IMR-90 (cell line): ENCODE measurements around the gene FBXL5. TPM values are rescaled to one million over a fixed set of nuclear protein-coding genes. Genes with fewer than 3 reads are reported as not detected.
A peak's percentile ranks its signal among the peaks of the same experiment; 100 is the strongest.

Experiments used
- ATAC-seq: fragments of 200-7000 bp; cut with Tn5 transposase; 2 replicates; pipeline ENCODE4 v1.9.1; 2020; ENCODE audit warnings: low read depth, mild to moderate bottlenecking, moderate library complexity
- BruUV-seq: library from RNA; stranded (reverse); fragments of 400-500 nt; replicated peaks from 2 replicates; lab custom pipeline; 2021; lab: Mats Ljungman, UMichigan
- CTCF ChIA-PET: fragments of 300-600 bp; formaldehyde crosslinking; extraction: SDS; loops from one replicate; lab custom pipeline; 2021; ENCODE audit warnings: antibody characterized with exemption; lab: Yijun Ruan, JAX
- POLR2A ChIA-PET: fragments of 300-600 bp; sonication (Branson Sonifier 250); formaldehyde crosslinking; loops from one replicate; lab custom pipeline; 2022; ENCODE audit warnings: antibody characterized with exemption; ENCODE audit not compliant: unreplicated experiment; lab: Charles Lee
- DNase-seq: peaks from one replicate; pipeline ENCODE4 v3.0.0; 2013
- H2AFZ ChIP-seq: replicated peaks from 2 replicates; pipeline ENCODE3; 2013; ENCODE audit warnings: low read length, mild to moderate bottlenecking; ENCODE audit not compliant: poor library complexity
- H2AK5ac ChIP-seq: 2 replicates; pipeline ENCODE4 v1.6.1; 2013; ENCODE audit warnings: low read depth, low read length, inconsistent platforms
- H2AK9ac ChIP-seq: replicated peaks from 2 replicates; pipeline ENCODE3; 2013; ENCODE audit warnings: mild to moderate bottlenecking, low read depth, low read length, moderate library complexity; ENCODE audit not compliant: poor library complexity
- H2BK120ac ChIP-seq: 2 replicates; pipeline ENCODE4 v1.6.1; 2013; ENCODE audit warnings: low read depth, low read length, inconsistent platforms
- H2BK15ac ChIP-seq: 3 replicates; pipeline ENCODE4 v1.6.1; 2013; ENCODE audit warnings: low read depth, low read length, inconsistent platforms
- H2BK20ac ChIP-seq: 2 replicates; pipeline ENCODE4 v1.6.1; 2013; ENCODE audit warnings: low read depth, mild to moderate bottlenecking, inconsistent platforms, low read length, moderate library complexity
- H2BK5ac ChIP-seq: 2 replicates; pipeline ENCODE4 v1.6.1; 2013; ENCODE audit warnings: mild to moderate bottlenecking, low read depth, low read length, inconsistent platforms; ENCODE audit not compliant: poor library complexity, severe bottlenecking
- H3K14ac ChIP-seq: replicated peaks from 2 replicates; pipeline ENCODE4 v1.6.1; 2013; ENCODE audit warnings: low read depth, low read length, inconsistent platforms
- H3K18ac ChIP-seq: 2 replicates; pipeline ENCODE4 v1.6.1; 2013; ENCODE audit warnings: low read depth, low read length, control low read depth
- H3K23ac ChIP-seq: 2 replicates; pipeline ENCODE4 v1.6.1; 2013; ENCODE audit warnings: low read depth, low read length, inconsistent platforms
- H3K27ac ChIP-seq: 2 replicates; pipeline ENCODE4 v1.5.1; 2013; ENCODE audit warnings: mild to moderate bottlenecking, control low read depth, low read length; ENCODE audit not compliant: insufficient read depth
- H3K27me3 ChIP-seq: 2 replicates; pipeline ENCODE4 v1.6.1; 2013; ENCODE audit warnings: low read length; ENCODE audit not compliant: control insufficient read depth, insufficient read depth
- H3K36me3 ChIP-seq: 2 replicates; pipeline ENCODE4 v1.6.1; 2013; ENCODE audit warnings: low read length, mixed read lengths; ENCODE audit not compliant: control insufficient read depth, insufficient read depth
- H3K4ac ChIP-seq: 2 replicates; pipeline ENCODE4 v1.6.1; 2013; ENCODE audit warnings: low read depth, low read length, inconsistent platforms
- H3K4me1 ChIP-seq: 2 replicates; pipeline ENCODE4 v1.6.1; 2013; ENCODE audit warnings: low read length, mixed read lengths; ENCODE audit not compliant: control insufficient read depth, insufficient read depth
- H3K4me2 ChIP-seq: 2 replicates; pipeline ENCODE4 v1.6.1; 2013; ENCODE audit warnings: low read depth, mild to moderate bottlenecking, control low read depth, low read length, moderate library complexity
- H3K4me3 ChIP-seq: 2 replicates; pipeline ENCODE4 v1.5.1; 2013; ENCODE audit warnings: low read depth, mild to moderate bottlenecking, control low read depth, low read length, moderate library complexity; ENCODE audit not compliant: insufficient read depth
- H3K56ac ChIP-seq: 2 replicates; pipeline ENCODE4 v1.6.1; 2013; ENCODE audit warnings: low read length, inconsistent platforms; ENCODE audit not compliant: insufficient read depth; ENCODE audit errors: extremely low read depth
- H3K79me1 ChIP-seq, 2 experiments: 2 replicates each; pipeline ENCODE4 v1.6.1; 2013; ENCODE audit warnings: low read length in 2 of 2, inconsistent platforms in 1 of 2, low read depth in 1 of 2
- H3K9ac ChIP-seq: 2 replicates; pipeline ENCODE4 v1.6.1; 2013; ENCODE audit warnings: low read depth, low read length, control low read depth
- H3K9me1 ChIP-seq: 2 replicates; pipeline ENCODE4 v1.6.1; 2013; ENCODE audit warnings: low read length, inconsistent platforms; ENCODE audit not compliant: insufficient read depth
- H3K9me3 ChIP-seq: 2 replicates; pipeline ENCODE4 v1.6.1; 2013; ENCODE audit warnings: low read length; ENCODE audit not compliant: control insufficient read depth, insufficient read depth
- H4K20me1 ChIP-seq: 2 replicates; pipeline ENCODE4 v1.6.1; 2013; ENCODE audit warnings: low read length, inconsistent platforms; ENCODE audit not compliant: insufficient read depth
- H4K5ac ChIP-seq: 2 replicates; pipeline ENCODE4 v1.6.1; 2013; ENCODE audit warnings: mild to moderate bottlenecking, low read depth, low read length, control low read depth
- H4K8ac ChIP-seq, 2 experiments: 2 replicates each; pipeline ENCODE4 v1.6.1; 2013; ENCODE audit warnings: low read depth in 2 of 2, low read length in 2 of 2, control low read depth in 1 of 2, inconsistent platforms in 1 of 2
- H4K91ac ChIP-seq: 2 replicates; pipeline ENCODE4 v1.6.1; 2013; ENCODE audit warnings: low read depth, low read length, inconsistent platforms; ENCODE audit not compliant: insufficient read depth
- BHLHE40 ChIP-seq: fragments of 150-350 bp; IDR thresholded peaks from 2 replicates; pipeline ENCODE4 v1.6.1; 2016; ENCODE audit warnings: mild to moderate bottlenecking, low read depth, low read length
- CEBPB ChIP-seq: IDR thresholded peaks from 2 replicates; pipeline ENCODE4 v1.6.1; 2012; ENCODE audit warnings: low read depth, low read length, improper control_type of control experiment
- CHD1 ChIP-seq: IDR thresholded peaks from 2 replicates; pipeline ENCODE4 v1.6.1; 2012; ENCODE audit warnings: low read depth, low read length, improper control_type of control experiment
- FOS ChIP-seq: fragments of 150-350 bp; IDR thresholded peaks from 2 replicates; pipeline ENCODE4 v1.6.1; 2016; ENCODE audit warnings: low read depth, low read length
- MAFK ChIP-seq: IDR thresholded peaks from 2 replicates; pipeline ENCODE4 v1.6.1; 2012; ENCODE audit warnings: low read depth, low read length, improper control_type of control experiment
- MAZ ChIP-seq: IDR thresholded peaks from 2 replicates; pipeline ENCODE4 v1.6.1; 2012; ENCODE audit warnings: low read depth, mild to moderate bottlenecking, low read length, improper control_type of control experiment, moderate library complexity, borderline replicate concordance
- NFE2L2 ChIP-seq: fragments of 150-350 bp; IDR thresholded peaks from 2 replicates; pipeline ENCODE4 v1.6.1; 2016; ENCODE audit warnings: low read depth, mild to moderate bottlenecking, low read length
- POLR2A ChIP-seq: IDR thresholded peaks from 2 replicates; pipeline ENCODE4 v1.6.1; 2012; ENCODE audit warnings: mild to moderate bottlenecking, low read depth, low read length
- RAD21 ChIP-seq: IDR thresholded peaks from 2 replicates; pipeline ENCODE4 v1.6.1; 2012; ENCODE audit warnings: low read length, improper control_type of control experiment
- RCOR1 ChIP-seq: IDR thresholded peaks from 2 replicates; pipeline ENCODE4 v1.6.1; 2012; ENCODE audit warnings: mild to moderate bottlenecking, low read length, improper control_type of control experiment; ENCODE audit not compliant: insufficient replicate concordance
- RFX5 ChIP-seq: IDR thresholded peaks from 2 replicates; pipeline ENCODE4 v1.8.0; 2012; ENCODE audit warnings: low read depth, mild to moderate bottlenecking, low read length, moderate library complexity
- SMC3 ChIP-seq: fragments of 150-350 bp; IDR thresholded peaks from 2 replicates; pipeline ENCODE4 v1.6.1; 2016; ENCODE audit warnings: low read depth, mild to moderate bottlenecking, antibody characterized with exemption, low read length, moderate library complexity
- WGBS, 2 experiments: methylation state at CpG; one replicate each; pipeline versions ENCODE4 v1.1.5 to v1.1.7; 2013; ENCODE audit warnings: missing lambda C conversion rate in 2 of 2; ENCODE audit not compliant: insufficient read length in 1 of 2; ENCODE audit errors: extremely low coverage in 2 of 2; 5-methylcytosine and 5-hydroxymethylcytosine counted together
- dilution Hi-C: fragments of 300-500 bp; cut with HindIII; formaldehyde crosslinking; loops from one replicate; pipeline ENCODE4 v1.14.3; 2018; ENCODE audit warnings: low sequenced_read_pairs; ENCODE audit not compliant: unreplicated experiment
- in situ Hi-C: fragments of 300-500 bp; cut with MboI; formaldehyde crosslinking; loops from 3 replicates; pipeline ENCODE4 v1.14.3; 2019; ENCODE audit warnings: low sequenced_read_pairs, inconsistent platforms, mixed read lengths
- intact Hi-C: fragments of 100-400 bp; cut with micrococcal nuclease; formaldehyde crosslinking; loops from 2 replicates; pipeline ENCODE4 v1.10.0; 2022
- polyA plus RNA-seq, 3 experiments: library from polyadenylated mRNA; depleted of rRNA; stranded (reverse); fragments of >200 nt; gene quantifications; 2 replicates each; pipeline ENCODE4 v1.2.3, GENCODE V29; 2012; ENCODE audit warnings: low replicate concordance in 1 of 3
- total RNA-seq: library from RNA; depleted of rRNA; stranded (reverse); fragments of >200 nt; gene quantifications from 2 replicates; pipeline ENCODE4 v1.2.3, GENCODE V29; 2012
- TF ChIP-seq, protein P1 (sequence below): fragments of 150-350 bp; IDR thresholded peaks from 2 replicates; pipeline ENCODE4 v1.6.1; 2016; ENCODE audit warnings: low read depth, mild to moderate bottlenecking, low read length, moderate library complexity, borderline replicate concordance
- TF ChIP-seq, protein P2 (sequence below): fragments of 150-350 bp; IDR thresholded peaks from 2 replicates; pipeline ENCODE4 v1.6.1; 2017; ENCODE audit warnings: mild to moderate bottlenecking, antibody characterized with exemption, low read length, low read depth
- TF ChIP-seq, protein P3 (sequence below): conservative IDR thresholded peaks from 2 replicates; pipeline ENCODE4 v1.5.1; 2012; ENCODE audit warnings: mild to moderate bottlenecking, low read depth, low read length, improper control_type of control experiment

FBXL5 gene
- total and polyA plus RNA-seq, 2 of the 4 experiments (the other 2 are of a cell fraction) = 20.3 to 62.6 TPM

DNA sequence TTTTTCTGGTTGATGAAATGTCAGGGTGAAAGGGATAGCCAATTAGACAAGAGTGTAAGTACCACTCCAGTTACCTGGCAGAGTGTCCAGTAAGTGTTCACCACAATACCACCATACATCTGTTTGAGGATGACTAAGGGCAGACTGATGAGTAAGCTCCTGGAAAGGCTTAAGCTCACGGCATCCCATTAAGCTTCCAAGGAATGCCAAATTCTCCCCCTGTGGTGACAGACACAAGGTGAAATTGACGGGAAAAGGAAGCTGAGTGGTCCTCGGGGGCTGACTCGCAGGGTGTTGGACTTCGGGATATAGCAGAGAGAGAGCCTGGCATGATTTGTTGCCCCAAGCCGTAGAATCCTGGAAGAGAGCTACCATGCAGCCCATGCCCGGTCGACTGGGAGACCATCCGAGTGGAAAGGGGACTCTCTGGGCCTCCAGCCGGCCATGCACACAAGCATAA, 40.1 kb upstream of the FBXL5 start:
- Histone ChIP-seq H4K20me1 (no peaks in the 10 kb centered on the region), H3K4me1 (peaks cover 10% of the 10 kb centered on the region), H3K36me3 (no peaks in the 10 kb centered on the region), H2BK120ac (peak overlapping the region; percentile 86), H2BK20ac (0 out of 2 replicates have a peak overlapping the region, but pooled peaks have one; percentile 33), H3K4ac (peak overlapping the region; percentile 80), H3K56ac (no peak overlapping the region), H4K5ac (no peak overlapping the region), H3K27me3 (no peaks in the 10 kb centered on the region), H3K14ac (peak overlapping the region; percentile 18; the same call in 1 of the 2 replicates), H3K9me1 (0 out of 2 replicates have a peak, but pooled peaks cover 8% of the 10 kb centered on the region), H3K4me3 (no peak overlapping the region), H3K18ac (no peak overlapping the region), H3K27ac (peak overlapping the region; percentile 6; the same call in 1 of the 2 replicates), H2AK5ac (peak overlapping the region; percentile 48), H3K79me1 (peaks cover 2 to 11% of the 10 kb centered on the region in 2 experiments; a peak in 2 of 4 replicates), H3K4me2 (no peak overlapping the region), H3K23ac (no peak overlapping the region), H3K9me3 (no peaks in the 10 kb centered on the region), H2BK5ac (peak overlapping the region; percentile 27), H2BK15ac (peak overlapping the region; percentile 48; the same call in 2 of the 3 replicates), H4K8ac (peak overlapping the region; percentile 22 to 37; a peak in 3 of 4 replicates), H2AK9ac (peak overlapping the region; percentile 30), H2AFZ (peak overlapping the region; percentile 74), H3K9ac (no peak overlapping the region), H4K91ac (peak overlapping the region; percentile 53; the same call in 1 of the 2 replicates)
- intact Hi-C loops (no loop called here), dilution Hi-C loops (no loop called here), in situ Hi-C loops (loop anchor here (25.0 kb wide), 1 partner anchor 683 kb away; the partner anchor contains the start of gene CPEB2)
- ChIA-PET POLR2A (no interaction called here), CTCF (interaction anchor here (0.7 to 1.3 kb wide), 2 partner anchors 13 to 223 kb away, joined by 3 to 4 read pairs; no protein-coding TSS in a partner anchor)
- no TSS peak for BruUV-seq
- DNase-seq = peak; percentile 99
- 80% methylated on average over 3 of the region's 10 CpGs; no CpG with 5 or more reads in 1 of the 2 experiments for WGBS, 2 experiments
- peak; percentile 55 for ATAC-seq
- TF ChIP-seq RCOR1 = peak; percentile 91
- no peak for TF ChIP-seq RAD21
- TF ChIP-seq POLR2A = no peak
- TF ChIP-seq, protein P1, sequence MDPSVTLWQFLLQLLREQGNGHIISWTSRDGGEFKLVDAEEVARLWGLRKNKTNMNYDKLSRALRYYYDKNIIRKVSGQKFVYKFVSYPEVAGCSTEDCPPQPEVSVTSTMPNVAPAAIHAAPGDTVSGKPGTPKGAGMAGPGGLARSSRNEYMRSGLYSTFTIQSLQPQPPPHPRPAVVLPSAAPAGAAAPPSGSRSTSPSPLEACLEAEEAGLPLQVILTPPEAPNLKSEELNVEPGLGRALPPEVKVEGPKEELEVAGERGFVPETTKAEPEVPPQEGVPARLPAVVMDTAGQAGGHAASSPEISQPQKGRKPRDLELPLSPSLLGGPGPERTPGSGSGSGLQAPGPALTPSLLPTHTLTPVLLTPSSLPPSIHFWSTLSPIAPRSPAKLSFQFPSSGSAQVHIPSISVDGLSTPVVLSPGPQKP = no peak
- TF ChIP-seq NFE2L2 = peak; percentile 25; the same call in 1 of the 2 replicates
- no peak for TF ChIP-seq SMC3
- TF ChIP-seq CHD1 = no peak
- TF ChIP-seq CEBPB = peak; percentile 28; the same call in 1 of the 2 replicates
- TF ChIP-seq MAFK = peak; percentile 33
- TF ChIP-seq, protein P2, sequence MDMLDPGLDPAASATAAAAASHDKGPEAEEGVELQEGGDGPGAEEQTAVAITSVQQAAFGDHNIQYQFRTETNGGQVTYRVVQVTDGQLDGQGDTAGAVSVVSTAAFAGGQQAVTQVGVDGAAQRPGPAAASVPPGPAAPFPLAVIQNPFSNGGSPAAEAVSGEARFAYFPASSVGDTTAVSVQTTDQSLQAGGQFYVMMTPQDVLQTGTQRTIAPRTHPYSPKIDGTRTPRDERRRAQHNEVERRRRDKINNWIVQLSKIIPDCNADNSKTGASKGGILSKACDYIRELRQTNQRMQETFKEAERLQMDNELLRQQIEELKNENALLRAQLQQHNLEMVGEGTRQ = no peak
- TF ChIP-seq MAZ = peak; percentile 30; the same call in 1 of the 2 replicates
- peak; percentile 27 for TF ChIP-seq BHLHE40
- TF ChIP-seq RFX5 = peak; percentile 64; the same call in 1 of the 2 replicates
- peak; percentile 87 for TF ChIP-seq FOS
- TF ChIP-seq, protein P3, sequence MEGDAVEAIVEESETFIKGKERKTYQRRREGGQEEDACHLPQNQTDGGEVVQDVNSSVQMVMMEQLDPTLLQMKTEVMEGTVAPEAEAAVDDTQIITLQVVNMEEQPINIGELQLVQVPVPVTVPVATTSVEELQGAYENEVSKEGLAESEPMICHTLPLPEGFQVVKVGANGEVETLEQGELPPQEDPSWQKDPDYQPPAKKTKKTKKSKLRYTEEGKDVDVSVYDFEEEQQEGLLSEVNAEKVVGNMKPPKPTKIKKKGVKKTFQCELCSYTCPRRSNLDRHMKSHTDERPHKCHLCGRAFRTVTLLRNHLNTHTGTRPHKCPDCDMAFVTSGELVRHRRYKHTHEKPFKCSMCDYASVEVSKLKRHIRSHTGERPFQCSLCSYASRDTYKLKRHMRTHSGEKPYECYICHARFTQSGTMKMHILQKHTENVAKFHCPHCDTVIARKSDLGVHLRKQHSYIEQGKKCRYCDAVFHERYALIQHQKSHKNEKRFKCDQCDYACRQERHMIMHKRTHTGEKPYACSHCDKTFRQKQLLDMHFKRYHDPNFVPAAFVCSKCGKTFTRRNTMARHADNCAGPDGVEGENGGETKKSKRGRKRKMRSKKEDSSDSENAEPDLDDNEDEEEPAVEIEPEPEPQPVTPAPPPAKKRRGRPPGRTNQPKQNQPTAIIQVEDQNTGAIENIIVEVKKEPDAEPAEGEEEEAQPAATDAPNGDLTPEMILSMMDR = 0 out of 2 replicates have a peak, but pooled peaks have one; percentile 3
